GM23338 (cell line): ENCODE measurements around the gene MS4A6A.

Experiments
- EZH2 ChIP-seq: fragments of 200-600 bp; sonication (generic); IDR thresholded peaks from one replicate; pipeline ENCODE4 v1.8.0; 2017; ENCODE audit warnings: antibody characterized with exemption, mild to moderate bottlenecking, low read depth; ENCODE audit not compliant: unreplicated experiment
- POLR2AphosphoS5 ChIP-seq: IDR thresholded peaks from 2 replicates; pipeline ENCODE4 v1.6.1; 2016; ENCODE audit warnings: antibody characterized with exemption, low read depth
- TF ChIP-seq, protein P1 (sequence below): IDR thresholded peaks from one replicate; pipeline ENCODE4 v1.6.1; 2018; ENCODE audit warnings: antibody characterized with exemption; ENCODE audit not compliant: unreplicated experiment
- TF ChIP-seq, protein P2 (sequence below), 2 experiments: fragments of 200-600 bp in 1 of 2; sonication (generic) in 1 of 2; conservative IDR thresholded peaks; 2 replicates each; pipeline versions ENCODE4 v1.5.1 to v1.6.1; 2016 to 2017; ENCODE audit warnings: antibody characterized with exemption in 2 of 2, low read depth in 2 of 2, mild to moderate bottlenecking in 2 of 2, moderate library complexity in 1 of 2

- TF ChIP-seq EZH2 = no peak
- TF ChIP-seq, protein P1, sequence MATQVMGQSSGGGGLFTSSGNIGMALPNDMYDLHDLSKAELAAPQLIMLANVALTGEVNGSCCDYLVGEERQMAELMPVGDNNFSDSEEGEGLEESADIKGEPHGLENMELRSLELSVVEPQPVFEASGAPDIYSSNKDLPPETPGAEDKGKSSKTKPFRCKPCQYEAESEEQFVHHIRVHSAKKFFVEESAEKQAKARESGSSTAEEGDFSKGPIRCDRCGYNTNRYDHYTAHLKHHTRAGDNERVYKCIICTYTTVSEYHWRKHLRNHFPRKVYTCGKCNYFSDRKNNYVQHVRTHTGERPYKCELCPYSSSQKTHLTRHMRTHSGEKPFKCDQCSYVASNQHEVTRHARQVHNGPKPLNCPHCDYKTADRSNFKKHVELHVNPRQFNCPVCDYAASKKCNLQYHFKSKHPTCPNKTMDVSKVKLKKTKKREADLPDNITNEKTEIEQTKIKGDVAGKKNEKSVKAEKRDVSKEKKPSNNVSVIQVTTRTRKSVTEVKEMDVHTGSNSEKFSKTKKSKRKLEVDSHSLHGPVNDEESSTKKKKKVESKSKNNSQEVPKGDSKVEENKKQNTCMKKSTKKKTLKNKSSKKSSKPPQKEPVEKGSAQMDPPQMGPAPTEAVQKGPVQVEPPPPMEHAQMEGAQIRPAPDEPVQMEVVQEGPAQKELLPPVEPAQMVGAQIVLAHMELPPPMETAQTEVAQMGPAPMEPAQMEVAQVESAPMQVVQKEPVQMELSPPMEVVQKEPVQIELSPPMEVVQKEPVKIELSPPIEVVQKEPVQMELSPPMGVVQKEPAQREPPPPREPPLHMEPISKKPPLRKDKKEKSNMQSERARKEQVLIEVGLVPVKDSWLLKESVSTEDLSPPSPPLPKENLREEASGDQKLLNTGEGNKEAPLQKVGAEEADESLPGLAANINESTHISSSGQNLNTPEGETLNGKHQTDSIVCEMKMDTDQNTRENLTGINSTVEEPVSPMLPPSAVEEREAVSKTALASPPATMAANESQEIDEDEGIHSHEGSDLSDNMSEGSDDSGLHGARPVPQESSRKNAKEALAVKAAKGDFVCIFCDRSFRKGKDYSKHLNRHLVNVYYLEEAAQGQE = no peak
- TF ChIP-seq POLR2AphosphoS5 = no peak
- TF ChIP-seq, protein P2, sequence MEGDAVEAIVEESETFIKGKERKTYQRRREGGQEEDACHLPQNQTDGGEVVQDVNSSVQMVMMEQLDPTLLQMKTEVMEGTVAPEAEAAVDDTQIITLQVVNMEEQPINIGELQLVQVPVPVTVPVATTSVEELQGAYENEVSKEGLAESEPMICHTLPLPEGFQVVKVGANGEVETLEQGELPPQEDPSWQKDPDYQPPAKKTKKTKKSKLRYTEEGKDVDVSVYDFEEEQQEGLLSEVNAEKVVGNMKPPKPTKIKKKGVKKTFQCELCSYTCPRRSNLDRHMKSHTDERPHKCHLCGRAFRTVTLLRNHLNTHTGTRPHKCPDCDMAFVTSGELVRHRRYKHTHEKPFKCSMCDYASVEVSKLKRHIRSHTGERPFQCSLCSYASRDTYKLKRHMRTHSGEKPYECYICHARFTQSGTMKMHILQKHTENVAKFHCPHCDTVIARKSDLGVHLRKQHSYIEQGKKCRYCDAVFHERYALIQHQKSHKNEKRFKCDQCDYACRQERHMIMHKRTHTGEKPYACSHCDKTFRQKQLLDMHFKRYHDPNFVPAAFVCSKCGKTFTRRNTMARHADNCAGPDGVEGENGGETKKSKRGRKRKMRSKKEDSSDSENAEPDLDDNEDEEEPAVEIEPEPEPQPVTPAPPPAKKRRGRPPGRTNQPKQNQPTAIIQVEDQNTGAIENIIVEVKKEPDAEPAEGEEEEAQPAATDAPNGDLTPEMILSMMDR (conservative IDR thresholded peaks at IDR 0.05; ENCODE audit: low read depth in 2 of 2) = no peak
These were observed 21.8 kb downstream of the MS4A6A start for GRCh38 chr11:60161107-60161506.
